Measurements from ENCODE around the gene CEP350. TPM values are rescaled to one million over a fixed set of nuclear protein-coding genes. Genes with fewer than 3 reads are reported as not detected.

Gene CEP350
- polyA plus RNA-seq, 6 donors from 2014 or later: 5.5 to 78.9 (median 37.0) TPM

DNA sequence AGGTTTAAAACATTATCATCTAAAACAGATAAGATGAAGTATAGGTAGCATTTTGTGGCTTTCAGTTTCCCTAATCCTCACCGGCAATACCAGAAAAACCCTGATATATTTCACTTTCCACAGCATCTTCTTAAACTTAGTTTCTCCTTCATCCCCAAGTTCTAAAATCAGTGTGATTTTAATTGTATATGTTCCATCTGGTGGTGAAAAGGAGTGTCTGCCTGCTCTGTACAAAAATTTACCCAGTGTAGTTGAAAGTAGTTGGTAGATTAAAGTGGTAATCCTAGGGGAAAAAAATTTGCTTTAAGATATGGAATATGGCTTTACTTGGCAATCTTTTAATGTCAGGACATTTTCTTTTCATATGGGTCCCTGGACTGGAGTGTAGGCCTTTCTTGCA, 74.3 kb downstream of the CEP350 start:
- H3K9me3 Mint-ChIP-seq: no peaks in the 10 kb centered on the region
- no peak overlapping the region for H3K4me3 Mint-ChIP-seq
- no peaks in the 10 kb centered on the region for H3K27me3 Mint-ChIP-seq
- peaks cover 20 to 21% of the 10 kb centered on the region in 2 donors for H3K36me3 Mint-ChIP-seq
- no peak for ATAC-seq (ENCODE audit: low read depth in 2 of 2)
- no peaks in the 10 kb centered on the region for H3K4me1 Mint-ChIP-seq
- DNase-seq: no peak
- H3K27ac Mint-ChIP-seq: peak overlapping the region in 1 of 6 donors; percentile 20

DNA sequence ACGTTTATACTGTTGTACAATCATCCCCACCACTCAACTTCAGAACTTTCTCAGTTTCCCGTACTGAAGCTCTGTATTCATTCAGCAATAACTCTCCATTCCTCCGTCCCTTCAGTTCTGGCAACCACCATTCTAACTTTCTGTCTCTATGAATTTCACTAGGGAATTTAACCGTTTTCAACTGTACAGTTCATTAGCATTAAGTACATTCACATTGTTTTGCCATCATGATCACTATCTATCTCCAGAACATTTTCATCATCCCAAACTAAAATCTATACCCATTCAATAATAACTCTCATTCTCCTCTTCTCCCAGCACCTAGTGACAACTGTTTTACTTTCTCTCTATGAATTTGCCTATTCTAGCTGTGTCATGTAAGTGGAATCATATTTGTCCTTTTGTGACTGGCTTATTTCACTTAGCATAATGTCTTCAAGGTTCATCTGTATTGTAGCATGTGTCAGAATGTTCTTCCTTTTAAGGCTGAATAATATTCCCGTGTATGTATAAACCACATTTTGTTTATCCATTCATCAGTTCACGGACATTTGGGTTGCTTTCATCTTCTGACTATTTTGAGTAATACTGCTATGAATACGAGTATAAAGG, 75.0 kb downstream of the CEP350 start:
- Mint-ChIP-seq H3K36me3 (peaks cover 25% of the 10 kb centered on the region in 2 donors), H3K4me3 (no peak overlapping the region), H3K4me1 (no peaks in the 10 kb centered on the region), H3K27me3 (no peaks in the 10 kb centered on the region), H3K27ac (peak overlapping the region in 3 of 6 donors; percentile 3 to 81 (median 25)), H3K9me3 (no peaks in the 10 kb centered on the region)
- DNase-seq: no peak
- no peak for ATAC-seq (ENCODE audit: low read depth in 2 of 2)

DNA sequence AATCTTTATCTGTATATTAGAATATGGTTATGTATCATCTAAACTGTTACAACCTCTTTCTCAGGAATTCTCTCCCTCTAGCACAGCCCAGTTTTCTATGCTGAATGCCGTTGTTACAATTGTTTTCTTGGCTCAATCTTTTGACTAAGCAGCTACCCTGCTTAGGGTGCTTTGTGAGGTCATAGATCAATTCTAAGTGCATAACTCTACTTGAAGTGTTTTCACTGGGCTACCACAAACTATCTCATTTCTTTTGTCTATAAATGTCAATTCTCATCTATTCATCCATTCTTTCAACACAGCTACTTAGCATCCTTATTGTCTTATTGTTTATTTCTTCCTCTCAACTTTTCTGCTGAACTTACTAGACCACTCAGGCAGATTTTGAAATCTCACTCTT, 77.1 kb downstream of the CEP350 start:
- no peaks in the 10 kb centered on the region for H3K4me1 Mint-ChIP-seq
- ATAC-seq (ENCODE audit: low read depth in 2 of 2): no peak
- no peak overlapping the region for H3K4me3 Mint-ChIP-seq
- H3K36me3 Mint-ChIP-seq: peaks cover 25 to 35% of the 10 kb centered on the region in 2 donors
- DNase-seq: no peak
- no peaks in the 10 kb centered on the region for H3K27me3 Mint-ChIP-seq
- no peaks in the 10 kb centered on the region for H3K9me3 Mint-ChIP-seq
- peak overlapping the region in 3 of 6 donors; percentile 0 to 38 (median 30) for H3K27ac Mint-ChIP-seq

DNA sequence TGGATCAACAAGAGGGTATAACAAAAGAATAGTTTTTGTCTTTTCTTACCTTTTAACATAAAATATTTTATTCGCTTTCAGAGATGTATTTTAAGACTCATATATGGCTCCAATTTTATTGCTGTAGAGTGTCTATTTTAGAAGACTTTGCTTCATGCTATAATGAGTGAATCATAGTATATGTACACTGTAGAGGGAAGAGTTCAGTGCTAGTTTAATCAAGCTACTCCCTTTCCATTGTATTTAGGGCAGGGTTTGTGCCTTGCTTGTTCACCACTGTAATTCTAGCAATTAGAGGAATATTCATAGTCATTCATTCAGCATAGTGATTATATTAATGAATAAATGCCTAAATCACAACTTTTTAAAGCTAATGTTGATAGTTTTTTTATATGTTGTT, 78.8 kb downstream of the CEP350 start:
- H3K4me3 Mint-ChIP-seq: no peak overlapping the region
- ATAC-seq (ENCODE audit: low read depth in 2 of 2) (no peak), DNase-seq (no peak)
- no peaks in the 10 kb centered on the region for H3K4me1 Mint-ChIP-seq
- no peaks in the 10 kb centered on the region for H3K27me3 Mint-ChIP-seq
- H3K9me3 Mint-ChIP-seq: no peaks in the 10 kb centered on the region
- H3K36me3 Mint-ChIP-seq: peaks cover 25 to 48% of the 10 kb centered on the region in 2 donors
- H3K27ac Mint-ChIP-seq: no peak overlapping the region

DNA sequence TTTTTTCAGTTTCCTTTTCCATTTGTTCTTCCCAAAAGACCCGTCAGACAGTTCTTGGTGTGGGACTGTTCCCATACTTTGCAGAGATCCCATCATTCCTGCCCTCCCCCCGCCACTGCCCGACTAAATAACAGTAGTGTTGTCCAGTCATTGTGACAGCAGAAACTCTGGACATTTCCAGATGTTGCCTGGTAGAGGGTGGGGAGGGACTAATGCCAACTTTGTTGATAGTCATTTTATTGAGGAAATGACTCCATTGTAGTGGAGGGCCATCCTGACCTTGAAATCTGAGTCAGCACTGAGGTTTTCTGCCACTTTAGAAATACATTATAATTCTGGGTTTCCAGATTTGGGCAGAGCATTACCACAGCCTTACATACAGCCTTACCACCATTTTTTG, 85.4 kb downstream of the CEP350 start:
- DNase-seq: no peak
- ATAC-seq (ENCODE audit: low read depth in 2 of 2): no peak
- peaks cover 21 to 41% of the 10 kb centered on the region in 2 donors for H3K36me3 Mint-ChIP-seq
- H3K27ac Mint-ChIP-seq: no peak overlapping the region
- H3K4me3 Mint-ChIP-seq: no peak overlapping the region
- no peaks in the 10 kb centered on the region for H3K4me1 Mint-ChIP-seq
- H3K9me3 Mint-ChIP-seq: no peaks in the 10 kb centered on the region
- H3K27me3 Mint-ChIP-seq: no peaks in the 10 kb centered on the region

DNA sequence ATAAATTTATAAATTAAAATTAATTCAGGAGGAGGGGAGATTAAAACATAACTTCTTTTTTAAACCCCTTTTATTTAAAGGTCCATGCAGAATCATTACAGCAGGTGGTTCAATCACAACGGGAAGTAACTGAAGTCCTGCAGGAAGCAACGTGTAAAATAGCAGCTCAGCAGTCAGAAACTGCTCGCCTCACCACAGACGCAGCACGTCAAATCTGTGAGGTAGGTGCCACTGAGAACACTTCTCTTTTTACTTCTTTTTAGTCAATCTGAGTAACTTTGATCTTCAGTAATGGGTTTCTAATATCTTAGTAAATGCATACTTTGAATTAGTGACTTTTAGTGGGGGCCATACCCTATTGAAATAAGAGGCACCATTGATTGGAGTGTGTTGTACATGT, 87.0 kb downstream of the CEP350 start:
- peaks cover 32 to 43% of the 10 kb centered on the region in 2 donors for H3K36me3 Mint-ChIP-seq
- H3K27me3 Mint-ChIP-seq: no peaks in the 10 kb centered on the region
- ATAC-seq (ENCODE audit: low read depth in 2 of 2): peak; percentile 28 to 49
- no peaks in the 10 kb centered on the region for H3K9me3 Mint-ChIP-seq
- DNase-seq: no peak
- no peak overlapping the region for H3K4me3 Mint-ChIP-seq
- H3K27ac Mint-ChIP-seq: peak overlapping the region in 1 of 6 donors; percentile 59
- no peaks in the 10 kb centered on the region for H3K4me1 Mint-ChIP-seq

DNA sequence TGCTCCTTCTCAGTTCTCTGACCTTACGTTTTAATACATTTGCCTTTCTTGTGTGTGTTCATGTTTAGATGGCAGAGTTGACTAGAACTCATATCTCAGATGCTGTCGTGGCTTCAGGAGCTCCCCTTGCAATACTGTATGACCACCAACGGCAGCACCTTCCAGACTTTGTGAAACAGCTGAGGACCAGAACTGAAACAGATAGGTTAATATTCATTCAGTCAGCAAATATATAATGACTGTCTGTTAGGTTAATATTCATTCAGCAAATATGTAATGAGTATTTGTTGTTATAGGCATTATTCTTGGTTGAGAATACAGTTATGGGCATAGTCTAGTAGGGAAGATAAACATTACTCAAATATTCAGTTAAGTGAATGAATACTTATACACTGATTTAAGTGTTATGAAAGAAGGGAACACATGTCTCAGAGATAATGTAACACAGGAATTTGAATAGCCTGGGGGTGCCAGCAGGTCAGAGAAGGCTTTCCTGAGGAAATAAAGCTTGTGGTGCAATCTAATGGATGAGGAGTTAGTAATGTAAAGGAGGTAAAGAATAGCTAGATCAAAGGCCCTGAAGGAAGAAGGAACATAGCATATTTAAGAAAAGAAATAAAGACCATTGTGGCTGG, 88.5 kb downstream of the CEP350 start:
- Mint-ChIP-seq H3K27ac (peak overlapping the region in 3 of 6 donors; percentile 2 to 38 (median 3)), H3K27me3 (no peaks in the 10 kb centered on the region), H3K9me3 (no peaks in the 10 kb centered on the region), H3K4me3 (no peak overlapping the region), H3K36me3 (peaks cover 40 to 41% of the 10 kb centered on the region in 2 donors), H3K4me1 (no peaks in the 10 kb centered on the region)
- DNase-seq: no peak
- no peak for ATAC-seq (ENCODE audit: low read depth in 2 of 2)

DNA sequence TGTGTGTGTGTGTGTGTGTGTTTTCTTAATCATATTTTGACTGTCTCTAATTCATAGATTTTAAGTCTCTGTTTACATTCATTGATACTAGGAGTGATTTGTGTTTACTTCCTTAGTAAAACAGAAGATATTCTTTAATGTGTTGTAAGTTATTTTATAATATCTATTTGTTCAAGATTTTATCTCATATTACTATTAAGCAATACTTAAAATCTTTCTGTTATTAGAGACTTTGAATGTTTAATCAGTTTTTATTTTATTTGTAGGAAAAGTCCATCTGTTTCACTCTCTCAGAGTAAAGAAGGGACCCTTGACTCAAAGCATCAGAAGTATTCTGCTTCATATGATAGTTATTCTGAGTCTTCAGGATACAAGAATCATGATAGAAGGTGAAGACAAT, 89.2 kb downstream of the CEP350 start:
- Mint-ChIP-seq H3K9me3 (no peaks in the 10 kb centered on the region), H3K4me1 (no peaks in the 10 kb centered on the region), H3K27ac (no peak overlapping the region), H3K36me3 (peaks cover 40 to 42% of the 10 kb centered on the region in 2 donors), H3K27me3 (no peaks in the 10 kb centered on the region), H3K4me3 (no peak overlapping the region)
- ATAC-seq (ENCODE audit: low read depth in 2 of 2) (no peak), DNase-seq (no peak)

DNA sequence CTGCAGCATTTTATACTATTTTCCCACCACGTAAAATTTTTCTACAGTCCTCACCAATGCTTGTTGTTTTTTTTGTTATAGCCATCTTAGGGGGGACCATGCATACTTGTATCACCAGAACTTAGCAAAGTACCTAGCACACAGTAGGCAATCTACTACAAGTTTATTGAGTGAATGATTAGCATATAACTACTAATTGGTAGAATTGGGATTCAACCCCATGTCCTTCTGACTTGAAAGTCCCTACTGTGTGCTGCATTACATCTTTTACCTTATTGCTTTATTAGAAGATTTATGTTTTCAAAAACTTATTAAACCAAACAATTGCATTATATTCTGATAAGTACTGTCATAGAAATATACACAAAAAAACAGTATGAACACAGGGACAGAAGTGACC, 92.1 kb downstream of the CEP350 start:
- no peaks in the 10 kb centered on the region for H3K27me3 Mint-ChIP-seq
- peak overlapping the region in 2 of 6 donors; percentile 8 to 82 for H3K27ac Mint-ChIP-seq

DNA sequence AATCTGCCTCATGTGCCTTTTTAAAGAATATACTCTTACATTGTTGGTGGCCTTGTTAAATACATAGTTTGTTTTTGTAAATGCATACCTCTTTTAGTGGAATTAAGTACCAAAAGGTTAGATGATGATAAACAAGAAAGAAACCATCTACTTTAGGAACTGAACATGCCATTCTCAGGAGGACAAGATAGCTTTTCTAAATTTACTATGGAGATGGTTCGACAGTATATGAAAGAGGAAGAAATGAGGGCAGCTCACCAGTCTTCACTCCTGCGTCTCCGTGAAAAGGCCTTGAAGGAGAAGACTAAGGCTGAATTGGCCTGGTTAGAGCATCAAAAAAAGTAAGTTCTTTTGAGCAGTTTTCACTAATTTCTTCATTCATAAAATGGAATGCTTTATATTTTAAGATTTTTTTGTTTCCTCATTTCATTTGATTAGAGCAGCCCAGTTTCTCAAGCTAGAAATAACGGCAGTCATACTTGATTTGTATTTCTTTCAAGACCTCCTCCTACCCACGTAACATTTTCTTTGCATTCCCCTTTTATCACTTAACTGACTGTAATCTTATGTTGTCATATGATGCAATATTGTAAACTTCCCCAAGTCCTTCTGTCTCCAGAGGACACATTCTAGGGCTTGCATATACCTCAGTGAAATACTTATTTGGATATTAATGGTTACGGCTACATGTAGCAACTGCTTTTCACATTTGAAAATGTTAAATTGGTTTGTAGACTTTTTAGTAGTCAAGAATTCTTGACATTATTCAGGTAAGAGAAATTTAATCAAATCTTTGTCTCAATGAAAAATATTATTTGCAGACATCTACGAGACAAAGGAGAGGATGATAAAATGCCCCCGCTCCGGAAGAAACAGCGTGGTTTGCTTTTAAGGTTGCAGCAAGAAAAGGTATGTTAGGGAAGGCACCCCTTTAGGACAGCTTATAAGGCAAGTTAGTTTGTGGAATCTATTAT, 99.3 kb downstream of the CEP350 start:
- Mint-ChIP-seq H3K4me1 (peaks cover 0 to 12% (median 10%) of the 10 kb centered on the region in 3 donors), H3K27ac (no peak overlapping the region), H3K36me3 (peaks cover 20 to 43% of the 10 kb centered on the region in 2 donors), H3K27me3 (no peaks in the 10 kb centered on the region), H3K4me3 (no peak overlapping the region), H3K9me3 (no peaks in the 10 kb centered on the region)
- ATAC-seq (ENCODE audit: low read depth in 2 of 2) (no peak), DNase-seq (no peak)

More for the DNA sequence above, 92.1 kb downstream of the CEP350 start:
- Mint-ChIP-seq H3K4me1 (no peaks in the 10 kb centered on the region), H3K4me3 (no peak overlapping the region), H3K9me3 (no peaks in the 10 kb centered on the region), H3K36me3 (peaks cover 49 to 54% of the 10 kb centered on the region in 2 donors)
- no peak for ATAC-seq (ENCODE audit: low read depth in 2 of 2)
- DNase-seq: no peak

DNA sequence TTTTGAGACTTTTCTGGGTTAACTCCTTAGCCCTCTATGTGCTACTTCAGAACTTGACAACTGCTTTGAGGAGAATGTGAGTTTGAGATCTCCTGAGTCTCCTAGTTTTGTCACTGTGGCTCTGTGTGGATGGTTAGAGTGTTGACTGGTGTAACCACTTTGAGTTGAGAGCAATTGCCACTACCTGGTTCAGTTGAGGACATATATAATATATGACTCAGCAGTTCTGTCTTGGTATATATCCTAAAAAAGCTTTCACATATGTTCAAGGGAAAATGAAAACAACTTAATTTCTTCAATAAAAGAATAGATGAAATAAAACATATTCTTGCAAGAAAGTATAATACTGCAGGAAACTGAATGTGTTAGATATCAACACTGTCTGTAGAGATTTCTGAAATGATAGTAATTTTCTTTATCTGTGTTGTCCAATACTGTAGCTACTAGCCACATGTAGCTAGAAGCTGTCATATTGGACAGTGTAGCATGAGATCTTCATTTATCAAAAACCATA, 103.3 kb downstream of the CEP350 start:
- Mint-ChIP-seq H3K27ac (no peak overlapping the region), H3K4me1 (peaks cover 0 to 12% (median 10%) of the 10 kb centered on the region in 3 donors), H3K9me3 (no peaks in the 10 kb centered on the region), H3K4me3 (no peak overlapping the region), H3K27me3 (no peaks in the 10 kb centered on the region), H3K36me3 (peaks cover 19 to 39% of the 10 kb centered on the region in 2 donors)
- DNase-seq: no peak
- no peak for ATAC-seq (ENCODE audit: low read depth in 2 of 2)

DNA sequence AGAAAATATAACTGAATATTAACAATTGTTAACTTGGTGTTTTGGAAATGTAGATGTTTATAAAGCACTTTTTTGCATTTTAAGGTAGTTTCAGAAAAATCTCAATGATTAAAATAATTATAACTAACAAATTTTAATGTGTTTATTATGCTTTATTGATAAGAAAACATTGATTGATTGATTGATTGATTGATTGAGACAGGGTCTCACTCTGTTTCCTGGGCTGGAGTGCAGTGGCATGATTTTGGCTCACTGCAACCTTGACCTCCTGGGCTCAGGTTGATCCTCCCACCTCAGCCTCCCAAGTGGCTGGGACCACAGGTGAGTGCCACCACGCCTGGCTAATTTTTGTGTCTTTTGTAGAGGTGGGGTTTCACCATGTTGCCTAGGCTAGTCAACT, 106.4 kb downstream of the CEP350 start:
- Mint-ChIP-seq H3K36me3 (peaks cover 18 to 34% of the 10 kb centered on the region in 2 donors), H3K27ac (no peak overlapping the region), H3K4me3 (no peak overlapping the region), H3K9me3 (no peaks in the 10 kb centered on the region), H3K27me3 (no peaks in the 10 kb centered on the region), H3K4me1 (peaks cover 0 to 12% (median 10%) of the 10 kb centered on the region in 3 donors)
- no peak for ATAC-seq (ENCODE audit: low read depth in 2 of 2)
- DNase-seq: no peak

DNA sequence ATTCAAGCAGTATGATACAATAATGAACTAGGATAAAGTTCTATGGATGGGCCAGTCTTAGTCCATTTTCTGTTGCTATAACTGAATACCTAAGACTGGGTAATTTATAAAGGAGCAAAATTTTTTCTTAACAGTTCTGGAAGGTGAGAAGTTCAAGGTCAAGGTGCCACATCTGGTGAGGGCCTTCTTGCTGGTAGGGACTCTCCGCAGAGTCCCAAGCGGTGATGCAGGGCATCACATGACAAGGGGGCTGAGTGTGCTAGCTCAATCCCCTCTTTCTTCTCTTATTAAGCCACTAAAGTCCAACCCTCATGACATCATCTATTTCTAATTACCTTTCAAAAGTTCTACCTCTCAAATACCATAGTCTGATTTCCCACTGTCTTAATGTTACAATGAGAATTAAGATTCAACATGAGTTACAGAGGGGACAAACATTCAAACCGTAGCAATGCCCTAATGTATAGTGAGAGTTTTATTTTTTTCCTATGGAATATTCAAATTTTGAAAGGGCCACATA, 107.9 kb downstream of the CEP350 start:
- Mint-ChIP-seq H3K27me3 (no peaks in the 10 kb centered on the region), H3K4me3 (no peak overlapping the region), H3K9me3 (no peaks in the 10 kb centered on the region), H3K4me1 (peaks cover 0 to 8% (median 5%) of the 10 kb centered on the region in 3 donors), H3K36me3 (peaks cover 18 to 23% of the 10 kb centered on the region in 2 donors), H3K27ac (peak overlapping the region in 1 of 6 donors; percentile 33)
- ATAC-seq (ENCODE audit: low read depth in 2 of 2) (no peak), DNase-seq (no peak)

All from naive B cell (primary cell).